ENCODE results near the gene VKORC1.

- TF ChIP-seq POLR2AphosphoS5 (IDR thresholded peaks at IDR 0.05; ENCODE audit: low read depth, low read length), result no peak
- no peak for TF ChIP-seq REST (IDR thresholded peaks at IDR 0.05; ENCODE audit: insufficient read depth in 1 of 2, low read depth in 2 of 2, low read length in 2 of 2)
- no peak for TF ChIP-seq TAF1 (IDR thresholded peaks at IDR 0.05; ENCODE audit: borderline replicate concordance, insufficient read depth, low read length)
- no peak for TF ChIP-seq SIN3A (IDR thresholded peaks at IDR 0.05; ENCODE audit: borderline replicate concordance, insufficient read depth, low read length)
- no peak for TF ChIP-seq FOXP2 (optimal IDR thresholded peaks at IDR 0.05; ENCODE audit: borderline replicate concordance, extremely low read depth, extremely low read length, insufficient read depth)
These were observed 15.0 kb upstream of the VKORC1 start for GRCh38 chr16:31109622-31110021.
